HG03066 (cell line): Measurements from ENCODE around the gene UFC1.
A peak's percentile ranks its signal among the peaks of the same experiment; 100 is the strongest.
"Not testable (repeated sequence)": the region's sequence is repeated elsewhere in the genome, so short reads cannot be mapped to it uniquely, and the experiment has no call there.

Experiments
- ATAC-seq: cut with Tn5 transposase; IDR thresholded peaks from one replicate; pipeline ENCODE4 v1.9.1; 2021; ENCODE audit warnings: low read depth; ENCODE audit not compliant: unreplicated experiment

UFC1 gene

DNA sequence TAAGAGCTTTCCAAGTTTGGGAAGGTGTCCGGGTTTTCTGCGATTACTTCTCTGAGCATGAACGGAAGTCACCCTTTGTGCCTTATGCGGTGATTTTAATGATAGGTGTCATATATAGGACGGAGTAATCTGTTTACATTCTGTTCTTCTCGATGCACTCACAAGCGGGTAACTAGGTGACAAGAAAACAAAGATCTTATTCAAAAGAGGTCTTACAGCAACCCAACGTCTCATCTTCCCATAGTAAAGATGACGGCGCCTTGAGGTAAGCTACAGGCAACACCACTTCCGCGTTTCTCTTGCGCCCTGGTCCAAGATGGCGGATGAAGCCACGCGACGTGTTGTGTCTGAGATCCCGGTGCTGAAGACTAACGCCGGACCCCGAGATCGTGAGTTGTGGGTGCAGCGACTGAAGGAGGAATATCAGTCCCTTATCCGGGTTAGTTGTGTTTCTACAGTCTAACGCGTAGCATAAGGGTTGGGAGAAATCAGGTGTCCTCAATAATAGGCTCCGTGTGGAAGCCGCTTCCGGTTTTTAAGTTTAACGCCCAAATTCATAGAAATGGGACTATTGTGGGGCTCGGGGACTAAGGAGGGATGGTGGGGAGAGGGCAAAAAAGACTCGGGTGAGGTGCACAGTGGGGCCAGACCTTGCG, at the start of gene UFC1:
Gene UFC1 (plus strand): TSS at position 297 of the 656 bp plus-strand sequence. CDS start 20 bp downstream, at position 317.
- peak; percentile 91 for ATAC-seq

DNA sequence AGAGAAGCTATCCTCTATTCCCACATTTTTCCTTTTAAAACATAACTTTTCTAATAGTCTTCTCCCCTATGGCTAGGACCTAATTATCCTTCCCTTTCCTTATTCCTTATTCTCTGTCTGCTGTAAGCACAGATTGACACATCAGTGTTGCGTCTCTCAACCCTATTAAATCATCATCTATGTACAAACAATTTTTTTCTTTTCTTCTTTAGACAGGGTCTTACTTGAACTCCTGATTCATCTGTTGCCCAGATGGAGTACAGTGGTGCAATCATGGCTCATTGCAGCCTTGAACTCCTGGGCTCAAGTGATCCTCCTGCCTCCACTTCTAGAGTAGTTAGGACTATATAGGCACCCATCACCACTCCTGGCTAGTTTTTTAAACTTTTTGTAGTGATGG, 47.3 kb upstream of the UFC1 start:
- no peak for ATAC-seq

DNA sequence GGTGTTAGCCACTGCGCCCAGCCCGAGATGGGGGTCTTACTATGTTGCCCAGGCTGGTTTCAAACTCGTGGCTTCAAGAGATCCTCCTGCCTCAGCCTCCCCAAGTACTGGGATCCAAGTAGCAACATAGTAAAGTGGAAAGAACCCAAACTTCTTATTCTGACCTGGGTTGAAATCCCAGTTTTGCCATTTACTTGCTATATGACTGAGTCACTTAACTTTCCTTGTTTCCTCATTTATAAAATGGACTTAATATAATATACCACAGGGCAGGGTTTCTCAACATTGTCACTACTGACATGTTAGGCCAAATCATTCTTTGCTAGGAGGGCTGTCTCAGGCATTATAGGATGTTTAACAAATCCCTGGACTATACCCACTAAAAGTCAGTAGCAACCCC, 42.7 kb upstream of the UFC1 start:
- ATAC-seq, result no peak

DNA sequence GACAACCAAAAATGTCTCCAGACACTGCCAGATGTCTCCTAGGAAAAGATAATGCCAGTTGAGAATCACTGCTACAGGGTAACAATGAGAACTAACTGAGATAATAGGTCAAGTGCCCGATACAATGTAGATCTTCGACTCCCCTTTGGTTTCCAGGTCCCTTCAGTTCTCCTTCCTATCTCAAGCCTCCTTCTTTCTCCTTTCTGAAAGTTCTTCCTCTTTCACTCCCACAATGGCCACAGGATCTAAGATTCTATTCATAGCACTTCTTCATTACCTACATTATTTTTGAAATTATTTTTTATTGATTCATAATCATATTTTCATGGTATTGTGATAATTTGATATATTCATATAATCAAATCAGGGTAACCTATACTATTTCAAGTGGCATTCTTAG, 42.3 kb upstream of the UFC1 start:
- ATAC-seq, result no peak

DNA sequence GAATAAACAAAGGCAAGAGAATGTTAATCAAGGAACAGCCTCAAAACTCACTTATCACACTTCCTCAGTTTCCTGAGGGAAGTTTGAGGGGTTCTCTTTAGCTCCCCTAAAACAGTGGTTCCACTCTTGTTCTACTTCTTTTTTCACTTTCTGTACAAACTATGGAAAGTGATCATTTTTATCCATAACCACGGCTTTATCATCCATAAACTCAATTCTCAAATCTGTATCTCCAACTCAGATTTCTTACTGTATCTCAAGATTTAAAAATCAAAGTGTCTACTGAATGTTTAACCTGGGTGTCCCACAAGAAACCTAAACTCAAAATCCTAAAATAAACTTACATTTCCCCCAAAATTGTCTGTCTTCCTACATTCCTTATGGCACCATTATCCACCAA, 39.9 kb upstream of the UFC1 start:
- no peak for ATAC-seq

DNA sequence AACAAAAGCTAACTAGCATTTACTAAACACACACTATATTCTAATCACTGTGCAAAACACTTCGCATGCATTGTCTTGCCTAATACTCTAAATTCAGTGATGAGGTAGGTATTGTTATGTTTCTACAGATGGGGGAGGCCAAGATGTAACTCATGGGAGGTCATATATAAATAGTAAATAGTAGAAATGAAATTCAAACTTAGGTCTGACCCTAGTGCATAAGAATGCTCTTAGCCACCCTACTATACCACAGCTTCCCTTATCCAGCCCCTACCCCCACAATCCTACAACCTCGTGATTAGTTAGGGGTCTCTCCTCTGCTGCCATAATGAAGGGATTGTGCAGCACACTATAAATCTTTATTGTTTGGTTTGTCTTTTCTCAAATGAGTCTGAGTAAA, 39.2 kb upstream of the UFC1 start:
- no peak for ATAC-seq

DNA sequence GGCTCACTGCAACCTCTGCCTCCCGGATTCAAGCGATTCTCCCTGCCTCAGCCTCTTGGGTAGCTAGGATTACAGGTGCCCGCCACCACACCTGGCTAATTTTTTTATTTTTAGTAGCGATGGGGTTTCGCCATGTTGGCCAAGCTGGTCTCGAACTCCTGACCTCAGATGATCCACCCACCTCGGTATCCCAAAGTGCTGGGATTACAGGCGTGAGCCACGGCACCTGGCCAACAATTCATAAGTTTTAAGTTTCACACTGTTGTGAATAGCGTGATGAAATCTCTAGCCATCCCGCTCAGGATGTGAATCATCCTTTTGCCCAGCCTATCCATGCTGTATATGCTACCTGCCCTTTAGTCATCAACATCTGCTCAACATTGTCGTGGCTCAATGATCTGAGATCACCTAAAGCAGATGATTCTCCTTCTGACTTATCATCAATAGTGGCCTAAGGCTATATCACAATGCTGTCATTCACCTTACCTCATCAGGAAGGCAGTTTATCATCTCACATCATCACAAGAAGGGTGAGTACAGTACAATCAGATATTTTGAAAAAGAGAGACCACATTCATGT, 38.6 kb upstream of the UFC1 start:
- no peak for ATAC-seq

DNA sequence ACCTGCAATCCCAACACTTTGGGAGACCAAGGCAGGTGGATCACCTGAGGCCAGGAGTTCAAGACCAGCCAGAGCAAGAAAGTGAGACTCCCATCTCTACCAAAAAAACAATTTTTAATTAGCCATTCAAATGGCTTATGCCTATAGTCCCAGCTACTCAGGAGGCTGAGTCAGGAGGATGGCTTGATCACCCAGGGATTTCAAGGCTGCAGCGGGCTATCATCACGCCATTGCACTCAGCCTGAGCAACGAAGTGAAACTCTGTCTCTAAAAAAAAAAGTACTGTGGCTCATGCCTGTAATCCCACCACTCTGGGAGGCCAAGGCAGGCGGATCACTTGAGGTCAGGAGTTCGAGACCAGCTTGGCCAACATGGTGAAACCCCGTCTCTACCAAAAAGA, 37.8 kb upstream of the UFC1 start:
- not testable (repeated sequence) for ATAC-seq

DNA sequence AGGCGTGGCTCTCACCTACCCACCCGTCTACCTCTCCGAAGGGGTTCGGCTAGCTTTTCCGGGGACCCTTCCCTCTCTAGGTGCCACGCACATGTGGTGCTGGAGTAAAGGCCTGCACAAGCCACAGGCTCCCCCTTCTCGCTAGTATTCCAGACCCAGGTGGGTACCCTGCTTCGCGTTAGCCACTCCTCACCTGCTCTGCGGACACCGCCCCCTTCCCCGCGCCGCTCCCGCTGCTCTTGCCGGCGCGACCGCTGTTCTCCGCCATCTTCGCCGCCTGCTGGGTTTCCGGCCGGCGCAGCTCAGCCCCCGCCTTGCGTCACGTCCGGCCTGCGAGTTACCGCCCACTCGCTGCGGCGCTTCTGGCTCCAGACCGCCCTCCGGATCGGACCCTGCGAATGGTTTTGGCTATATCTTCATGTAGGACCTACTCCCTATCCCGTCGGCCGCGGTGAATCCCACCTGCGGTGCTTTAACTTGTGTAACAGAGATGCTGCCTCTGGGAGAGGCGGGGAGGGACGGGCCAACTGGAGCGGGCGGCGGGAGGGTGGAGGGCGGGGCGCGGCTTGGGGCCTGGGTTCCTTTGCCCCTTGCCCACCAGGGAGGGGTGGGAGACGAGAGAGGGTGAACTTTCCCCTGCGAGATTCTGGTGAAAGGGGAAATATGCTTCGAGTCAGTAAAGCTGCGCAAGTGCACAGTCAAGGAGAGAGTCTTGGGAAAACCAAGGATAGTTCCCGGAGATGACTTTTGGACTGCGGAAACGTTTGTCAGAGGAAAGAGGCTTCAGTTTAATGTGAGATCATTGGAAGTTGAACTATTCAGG, 35.8 kb upstream of the UFC1 start, which contains the start of the genes NIT1 and PFDN2:
Gene NIT1 (plus strand): TSS at position 347 of the 823 bp plus-strand sequence. CDS start 72 bp downstream, at position 419.
Gene PFDN2 (minus strand): TSS at position 279 of the 823 bp plus-strand sequence. CDS start 11 bp downstream, at position 268.
- peak; percentile 57 for ATAC-seq

DNA sequence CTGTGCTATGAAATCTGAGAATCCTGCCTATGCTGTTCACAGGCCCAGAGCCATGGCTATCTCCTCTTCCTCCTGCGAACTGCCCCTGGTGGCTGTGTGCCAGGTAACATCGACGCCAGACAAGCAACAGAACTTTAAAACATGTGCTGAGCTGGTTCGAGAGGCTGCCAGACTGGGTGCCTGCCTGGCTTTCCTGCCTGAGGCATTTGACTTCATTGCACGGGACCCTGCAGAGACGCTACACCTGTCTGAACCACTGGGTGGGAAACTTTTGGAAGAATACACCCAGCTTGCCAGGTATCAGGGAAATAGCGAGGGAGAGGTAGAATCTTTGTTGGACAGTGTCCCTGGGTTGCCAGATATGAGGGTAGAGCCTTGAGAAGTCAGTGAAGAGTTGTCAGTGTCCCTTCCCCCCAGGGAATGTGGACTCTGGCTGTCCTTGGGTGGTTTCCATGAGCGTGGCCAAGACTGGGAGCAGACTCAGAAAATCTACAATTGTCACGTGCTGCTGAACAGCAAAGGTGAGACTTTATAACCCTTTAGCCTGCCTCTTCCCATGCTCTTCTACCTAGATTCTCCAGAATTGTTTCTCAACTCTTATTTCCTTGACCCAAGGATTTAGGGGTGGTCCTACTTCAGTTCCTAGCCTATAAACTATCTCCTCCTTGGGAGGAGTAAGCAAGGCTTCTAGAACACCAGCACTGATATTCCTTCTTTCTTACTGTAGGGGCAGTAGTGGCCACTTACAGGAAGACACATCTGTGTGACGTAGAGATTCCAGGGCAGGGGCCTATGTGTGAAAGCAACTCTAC, 34.5 kb upstream of the UFC1 start:
- ATAC-seq, result peak; percentile 55

DNA sequence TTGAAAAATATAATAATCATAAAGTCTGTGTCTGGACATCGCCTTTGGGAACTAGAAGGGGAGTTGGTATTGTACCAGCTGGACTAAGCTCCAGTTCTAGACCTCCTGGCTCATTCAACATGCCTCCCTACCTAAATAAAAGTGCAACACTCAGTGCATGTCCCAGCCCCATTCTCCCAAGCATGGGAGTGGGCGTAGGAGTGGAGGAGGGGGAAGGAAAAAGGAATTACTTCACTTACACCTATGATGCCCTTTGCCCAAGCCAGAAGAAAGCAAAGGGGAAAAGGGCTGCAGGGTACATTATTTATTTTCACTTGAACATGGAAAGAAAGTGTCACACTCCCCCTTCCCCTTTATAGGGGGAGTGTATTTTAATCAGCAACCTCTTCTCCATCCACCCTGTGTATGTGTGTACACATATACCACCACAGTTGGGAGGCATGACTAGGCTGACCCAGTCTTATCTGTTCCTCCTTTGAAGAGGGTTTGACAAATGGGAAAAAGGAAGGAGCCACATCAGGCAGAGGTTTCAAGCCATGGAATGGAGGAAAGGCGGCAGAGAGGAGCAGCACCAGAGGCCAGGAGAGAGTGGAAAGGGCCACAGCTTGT, 32.6 kb upstream of the UFC1 start:
- ATAC-seq, result no peak

DNA sequence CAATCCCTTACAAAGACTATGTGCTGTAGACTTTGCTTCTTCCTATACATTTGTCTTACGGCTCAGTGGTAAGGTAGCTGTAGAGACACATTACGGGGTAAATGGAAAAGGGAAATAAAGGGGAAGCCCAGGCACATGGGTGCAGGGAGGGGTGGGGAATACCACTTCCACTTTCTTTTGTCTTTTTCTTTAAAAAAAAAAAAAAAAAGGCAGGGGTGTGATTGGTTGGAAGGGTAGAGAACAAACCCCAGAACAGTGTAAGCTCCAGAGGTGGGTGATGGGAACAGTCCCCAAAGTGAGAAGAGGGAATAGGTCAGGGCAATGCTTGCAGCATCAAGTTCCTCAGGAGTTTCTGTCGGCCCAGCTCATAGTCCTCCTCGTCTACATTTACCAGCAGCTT, 31.9 kb upstream of the UFC1 start:
- no peak for ATAC-seq

DNA sequence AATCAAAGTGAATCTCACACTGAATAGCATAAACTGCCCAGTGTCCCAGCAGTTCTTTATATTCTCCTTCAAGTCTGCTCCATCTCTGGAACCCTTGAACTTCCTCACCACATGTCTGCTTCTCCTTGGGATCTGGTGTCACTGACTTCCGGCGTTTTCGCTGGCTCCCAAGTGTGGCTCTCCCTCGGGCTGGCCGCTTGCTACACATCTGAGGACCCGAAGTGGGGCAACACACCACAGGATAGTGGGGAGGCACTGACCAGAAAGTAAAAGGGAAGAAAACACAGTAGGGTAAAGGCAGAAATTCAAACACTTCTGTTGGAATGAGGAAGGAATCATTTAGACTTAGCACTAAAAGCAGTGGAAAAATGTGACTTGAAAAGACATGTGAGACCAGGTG, 30.8 kb upstream of the UFC1 start:
- ATAC-seq, result no peak

DNA sequence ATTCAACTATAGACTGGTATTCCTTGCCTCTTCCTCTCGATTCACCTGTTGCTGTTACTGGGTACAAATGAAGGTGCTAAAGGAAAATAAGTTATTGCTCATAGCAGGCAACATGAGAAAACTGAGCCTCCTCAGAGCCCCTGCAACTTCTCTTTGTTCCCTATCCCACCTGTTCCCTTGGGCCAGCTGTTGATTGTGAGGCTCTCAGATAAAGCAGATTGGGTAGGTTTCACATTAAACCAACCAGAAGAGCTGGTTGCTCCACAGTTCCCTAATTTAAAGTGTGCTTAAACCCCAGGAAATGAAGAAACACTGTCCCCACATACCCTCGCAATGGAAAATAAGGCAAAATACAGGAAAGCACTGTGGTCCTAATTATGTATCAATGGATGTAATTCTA, 26.1 kb upstream of the UFC1 start:
- ATAC-seq, result no peak

DNA sequence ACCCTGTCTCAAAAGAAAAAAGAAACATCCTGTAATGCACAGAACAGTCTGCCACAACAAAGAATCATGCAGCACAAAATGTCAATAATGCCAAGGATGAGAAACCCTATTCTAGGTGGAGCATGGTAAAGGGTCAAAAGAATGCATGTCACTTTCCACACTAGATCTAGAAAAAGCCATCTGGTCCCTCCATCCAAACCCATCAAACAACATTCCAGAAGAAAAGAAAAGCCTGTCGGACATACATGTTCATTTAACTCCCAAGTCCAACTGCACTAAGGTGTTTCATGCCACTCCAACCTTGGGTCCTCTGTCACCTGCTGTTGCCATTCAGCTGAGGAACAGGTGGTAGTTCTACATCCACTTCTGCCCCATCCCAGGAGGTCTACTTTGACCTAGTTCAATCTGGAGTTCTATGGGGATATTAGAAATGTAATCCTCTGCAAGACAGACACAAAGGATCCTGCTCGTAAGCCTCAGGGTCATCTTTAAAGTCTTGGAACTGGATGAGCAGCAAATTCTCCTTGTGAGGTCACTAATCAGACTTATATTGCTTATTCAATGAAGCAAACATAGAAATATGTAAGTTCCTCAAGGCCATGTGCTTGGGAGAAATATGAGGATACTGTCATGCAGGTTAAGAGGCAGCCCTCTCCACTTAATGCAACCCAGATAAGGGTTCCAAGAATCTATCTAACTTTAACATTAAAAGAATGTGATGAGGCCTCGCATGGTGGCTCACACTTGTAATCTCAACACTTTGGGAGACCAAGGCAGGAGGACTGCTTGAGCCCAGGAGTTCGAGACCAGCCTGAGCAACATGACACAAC, 25.0 kb upstream of the UFC1 start:
- ATAC-seq, result no peak

DNA sequence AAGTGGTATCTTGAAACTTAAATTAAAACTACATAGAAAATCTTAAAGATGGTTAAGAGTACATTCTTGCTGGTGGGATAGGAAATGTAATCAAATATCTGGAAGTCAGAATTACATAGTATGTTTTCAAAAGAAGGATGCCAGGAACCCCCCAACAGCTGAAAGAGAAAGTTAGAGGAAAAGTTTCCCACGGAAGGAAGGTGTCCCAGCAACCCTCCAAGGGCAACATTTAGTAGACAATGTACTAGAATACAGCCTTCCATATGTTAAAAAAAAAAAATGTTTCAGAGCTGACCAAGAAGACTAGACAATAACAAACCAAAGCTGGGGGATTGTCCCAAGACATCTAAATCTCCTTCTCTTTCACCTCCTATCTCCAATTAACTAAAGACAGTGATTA, 23.5 kb upstream of the UFC1 start:
- no peak for ATAC-seq

DNA sequence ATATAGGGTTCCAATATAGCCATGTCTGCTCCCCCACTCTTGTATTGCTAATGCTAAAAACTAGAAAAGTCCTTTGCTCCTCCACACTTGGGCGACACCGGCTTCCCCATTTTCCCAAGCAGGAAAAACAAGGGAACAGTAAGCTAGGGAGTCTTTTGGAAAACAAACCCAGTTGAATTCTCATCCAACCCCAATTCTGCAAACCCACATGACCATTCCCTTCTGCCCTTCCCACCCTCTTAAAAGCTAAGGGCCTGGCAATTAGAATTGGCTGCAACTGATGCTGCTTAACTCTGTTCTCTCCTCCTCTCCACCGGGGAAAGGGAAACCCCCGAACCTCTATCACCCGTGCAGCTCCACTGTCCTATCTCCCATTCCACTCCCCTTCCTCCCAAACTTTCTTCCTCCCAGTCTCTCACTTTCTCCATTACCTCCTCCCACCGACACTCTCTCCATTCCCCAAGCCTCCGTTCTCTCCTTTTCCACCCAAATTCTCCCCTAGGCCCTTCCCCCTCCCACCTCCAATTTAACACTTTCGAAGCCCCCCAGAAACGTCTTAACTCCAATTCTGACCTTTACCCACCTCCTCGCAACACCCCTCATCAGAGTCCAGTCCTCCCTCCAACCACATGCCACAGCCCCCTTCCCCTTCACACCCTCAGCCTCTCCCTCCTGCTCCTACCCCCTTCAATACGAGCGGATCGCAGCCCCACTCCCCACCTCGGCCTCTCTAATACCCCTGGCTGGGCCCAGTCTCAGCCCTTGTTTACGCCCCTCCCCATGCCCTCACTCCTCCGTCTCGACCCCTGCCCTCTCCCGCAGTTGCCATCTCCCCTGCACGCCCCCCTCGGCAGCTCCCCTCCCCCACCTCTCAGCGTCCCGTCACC, 22.0 kb upstream of the UFC1 start:
- ATAC-seq, result no peak

DNA sequence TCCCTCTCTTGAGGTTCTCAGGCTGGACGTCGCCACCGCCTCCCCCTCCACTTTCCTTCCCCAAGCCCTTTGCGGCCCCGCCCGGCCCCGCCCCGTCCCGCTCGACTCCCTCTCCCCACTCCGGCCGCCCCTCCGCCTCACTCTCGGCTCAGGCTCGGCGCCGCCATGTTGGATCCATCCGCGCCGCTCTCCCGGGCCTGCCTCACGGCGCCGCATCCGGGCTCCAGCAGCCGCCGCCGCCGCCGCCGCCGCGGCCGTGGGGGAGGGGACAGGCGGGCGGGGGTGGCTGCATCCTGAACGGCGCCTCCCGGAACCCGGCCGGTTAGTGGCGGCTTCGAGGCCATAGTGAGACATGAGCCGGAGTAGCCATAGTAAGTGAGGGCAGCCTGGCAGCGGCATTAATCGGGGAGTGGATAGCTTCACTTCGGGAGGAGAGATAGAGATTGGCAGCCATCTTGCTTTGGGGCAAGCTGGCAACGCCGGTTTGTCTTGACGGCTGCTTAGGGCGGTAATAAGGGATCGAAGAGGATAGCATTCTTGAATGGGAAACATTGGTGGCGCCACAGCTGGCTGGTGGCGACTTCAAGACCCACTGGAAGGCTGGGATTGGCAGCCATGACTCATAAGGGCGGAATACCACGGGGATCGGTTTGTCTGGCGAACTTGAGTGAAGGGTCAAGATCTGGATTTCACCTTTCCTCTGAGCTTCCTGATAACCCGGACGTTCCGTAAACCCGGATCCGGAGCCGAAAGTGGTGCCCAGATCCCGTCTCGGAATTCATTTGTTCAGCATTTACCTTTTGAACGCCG, 21.2 kb upstream of the UFC1 start, which contains the start of gene DEDD:
Gene DEDD (minus strand): TSS at position 258 of the 810 bp plus-strand sequence. CDS start 8,205 bp downstream, outside the sequence.
- peak; percentile 95 for ATAC-seq
